GM21381 (cell line): ENCODE data around the gene EMC8.

Experiments
- ATAC-seq: cut with Tn5 transposase; IDR thresholded peaks from one replicate; pipeline ENCODE4 v1.9.1; 2021; ENCODE audit warnings: mild to moderate bottlenecking, moderate library complexity; ENCODE audit not compliant: unreplicated experiment

The EMC8 gene

DNA sequence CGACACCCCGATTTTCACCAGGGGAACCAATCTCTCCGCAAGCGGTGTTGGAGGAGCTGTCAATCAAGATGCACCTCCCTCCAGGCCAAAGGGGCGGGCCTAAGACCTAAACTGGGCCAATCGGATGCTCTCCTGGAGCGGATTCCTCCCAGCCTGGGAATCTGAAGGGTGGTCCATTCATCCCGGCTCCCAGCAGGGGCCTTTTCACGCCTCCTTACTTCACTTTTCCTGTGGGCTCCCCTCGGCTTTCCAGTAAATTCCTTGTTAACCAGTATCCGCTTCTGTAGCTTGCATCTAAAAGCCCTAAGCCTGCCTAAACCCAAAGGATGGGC lies 65.5 kb downstream of the EMC8 start:
- ATAC-seq: no peak

DNA sequence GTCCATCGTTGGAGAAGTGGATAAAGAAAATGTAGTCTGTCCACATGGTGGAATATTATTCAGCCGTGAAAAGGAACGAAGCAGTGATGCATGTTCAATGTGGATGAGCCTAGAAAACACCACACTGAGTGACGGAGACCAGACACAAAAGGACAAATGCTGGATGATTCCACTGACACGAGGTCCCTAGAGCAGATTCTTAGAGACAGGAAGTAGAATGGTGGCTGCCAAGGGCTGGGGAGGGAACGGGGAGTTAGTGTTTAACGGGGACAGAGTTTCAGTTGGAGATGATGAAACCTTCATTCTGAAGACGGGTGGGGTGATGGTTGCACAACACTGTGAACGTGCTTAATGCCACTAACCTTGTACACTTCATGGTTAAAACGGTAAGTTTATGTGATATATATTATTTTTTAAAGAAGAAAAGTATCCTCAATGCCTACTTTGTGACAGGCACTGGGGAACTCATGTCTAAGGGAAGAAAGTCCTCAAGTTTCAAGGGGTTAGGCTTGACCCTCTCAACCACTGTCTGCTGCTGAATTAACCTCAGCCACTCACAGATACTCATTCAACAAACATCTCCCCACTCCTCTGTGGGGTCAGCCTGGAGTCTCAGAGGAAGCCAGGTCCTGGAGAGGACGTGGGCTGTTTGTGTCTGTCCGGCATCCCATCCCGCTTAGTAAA lies 66.0 kb downstream of the EMC8 start:
- ATAC-seq: no peak

DNA sequence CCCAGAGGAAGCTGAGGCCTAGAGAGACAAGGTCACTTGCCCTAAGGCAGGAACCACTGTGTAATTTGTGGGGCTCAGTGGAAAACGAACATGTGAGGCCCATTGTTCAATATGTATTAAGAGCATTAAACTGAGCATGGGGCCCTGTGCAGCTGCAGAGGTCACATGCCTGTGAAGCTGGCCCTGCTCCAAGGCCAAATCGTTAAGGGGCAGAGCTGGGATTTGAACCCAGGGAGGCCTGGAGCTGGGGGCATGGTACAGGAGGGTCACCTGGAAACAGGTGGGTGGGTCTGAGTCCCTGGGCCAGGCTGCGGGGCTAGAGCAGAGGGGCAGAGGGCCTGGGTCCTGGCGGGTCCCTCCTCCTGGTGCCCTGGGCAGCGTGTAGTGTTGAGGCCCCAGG lies 68.2 kb downstream of the EMC8 start:
- ATAC-seq: no peak

DNA sequence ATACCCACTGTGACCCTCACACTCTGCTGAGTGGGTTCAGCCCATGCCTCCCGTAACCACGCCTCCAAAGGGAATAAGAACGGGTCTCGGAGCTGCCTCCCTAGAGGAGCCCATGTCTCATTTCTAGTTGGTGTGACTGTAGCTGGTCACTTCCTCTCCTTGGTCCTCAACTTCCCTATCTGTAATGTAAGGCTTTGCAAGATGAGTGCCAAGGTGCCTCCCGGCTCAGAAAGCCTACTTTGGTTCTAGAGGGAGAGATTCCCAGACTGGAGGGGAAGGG lies 69.2 kb downstream of the EMC8 start:
- no peak for ATAC-seq

DNA sequence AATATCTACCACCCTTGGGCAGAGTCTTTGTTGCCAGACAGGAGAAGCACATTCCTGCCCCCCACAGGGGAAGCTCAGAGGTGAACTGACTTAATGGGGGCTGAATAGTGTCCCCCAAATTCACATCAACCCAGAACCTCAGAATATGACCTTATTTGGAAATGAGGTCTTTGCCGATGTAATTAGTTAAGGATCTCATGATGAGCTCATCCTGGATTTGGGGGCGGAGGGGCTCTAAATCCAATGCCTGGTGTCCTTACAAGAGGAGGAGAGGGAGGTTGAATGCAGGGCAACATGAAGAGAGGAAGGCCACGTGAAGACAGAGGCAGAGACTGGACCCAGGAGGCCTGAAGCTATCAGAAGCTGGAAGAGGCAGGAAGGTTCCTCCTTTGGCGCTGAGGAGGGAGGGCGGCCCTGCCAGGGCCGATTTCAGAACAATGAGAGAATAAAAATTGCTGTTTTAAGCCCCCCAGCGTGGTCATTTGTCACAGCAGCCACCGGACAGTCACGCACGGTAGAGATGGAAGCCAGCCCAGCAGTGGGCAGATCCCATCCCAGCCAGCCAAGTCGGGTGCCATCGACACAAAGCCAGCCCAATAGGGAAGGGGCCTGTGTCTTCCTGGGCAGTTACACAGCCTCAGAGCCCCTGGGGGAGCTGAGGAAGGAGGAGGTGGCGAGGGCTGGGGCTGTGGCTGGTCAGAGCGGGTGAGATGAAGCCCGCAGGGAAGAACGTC lies 69.7 kb downstream of the EMC8 start:
- ATAC-seq: no peak

DNA sequence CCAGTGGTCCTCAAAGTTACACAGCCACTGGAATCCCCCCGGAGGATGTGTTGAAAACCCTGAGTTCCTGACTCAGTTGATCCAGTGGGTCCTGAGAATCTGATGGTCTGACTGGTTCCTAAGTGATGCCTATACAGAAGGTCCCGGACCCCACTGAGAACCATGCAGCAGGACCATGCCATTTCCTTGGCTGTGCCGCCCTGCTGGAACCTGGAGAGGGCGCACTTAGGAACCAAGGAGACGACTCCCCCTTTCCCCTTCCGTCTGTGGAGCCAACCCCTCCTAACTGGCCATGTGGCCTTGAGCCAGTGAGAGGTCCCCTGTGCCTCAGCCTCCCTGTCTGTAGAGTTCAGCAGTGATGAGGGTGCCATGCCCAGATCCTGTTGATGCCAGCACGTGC lies 70.5 kb downstream of the EMC8 start:
- ATAC-seq: no peak
